ENCODE data around the gene EBLN2. TPM values are rescaled to one million over a fixed set of nuclear protein-coding genes. Genes with fewer than 3 reads are reported as not detected.

EBLN2 gene
- total RNA-seq, 2 donors from 2014 or later, result 3.1 to 4.0 TPM

GRCh38 chr3:73026111-73026759 lies 35.2 kb upstream of the EBLN2 start:
- Histone ChIP-seq H3K4me3 (no peak overlapping the region), H3K27me3 (no peaks in the 10 kb centered on the region), H3K9ac (ENCODE audit: low read depth in 2 of 2, low read length in 2 of 2) (no peak overlapping the region), H3K27ac (peak overlapping the region; percentile 42), H3K36me3 (no peaks in the 10 kb centered on the region), H3K4me1 (peaks cover 14% of the 10 kb centered on the region), H3K9me3 (no peaks in the 10 kb centered on the region)
- no peak for DNase-seq
- TF ChIP-seq CTCF (IDR thresholded peaks at IDR 0.05), result no peak
- intact Hi-C loops (cut with DNase I), result no loop called here

- no peaks in the 10 kb centered on the region for H3K36me3 ChIP-seq
- intact Hi-C loops (cut with DNase I), result no loop called here
- no peak for DNase-seq
- TF ChIP-seq CTCF (IDR thresholded peaks at IDR 0.05), result no peak
- no peaks in the 10 kb centered on the region for H3K9me3 ChIP-seq
- H3K27me3 ChIP-seq, result no peaks in the 10 kb centered on the region
- no peak overlapping the region for H3K4me3 ChIP-seq
- peak overlapping the region; percentile 42 for H3K27ac ChIP-seq
- peaks cover 14% of the 10 kb centered on the region for H3K4me1 ChIP-seq
- no peak overlapping the region for H3K9ac ChIP-seq (ENCODE audit: low read depth in 2 of 2, low read length in 2 of 2)
Observed at GRCh38 chr3:73026760-73027113, 34.7 kb upstream of the EBLN2 start.

GRCh38 chr3:73028803-73029202 lies 32.7 kb upstream of the EBLN2 start:
- DNase-seq, result no peak
- TF ChIP-seq CTCF (IDR thresholded peaks at IDR 0.05), result no peak
- H3K36me3 ChIP-seq, result no peaks in the 10 kb centered on the region
- H3K27ac ChIP-seq, result no peak overlapping the region
- peaks cover 20% of the 10 kb centered on the region for H3K4me1 ChIP-seq
- H3K9ac ChIP-seq (ENCODE audit: low read depth in 2 of 2, low read length in 2 of 2), result no peak overlapping the region
- H3K9me3 ChIP-seq, result no peaks in the 10 kb centered on the region
- intact Hi-C loops (cut with DNase I), result no loop called here
- H3K27me3 ChIP-seq, result no peaks in the 10 kb centered on the region
- no peak overlapping the region for H3K4me3 ChIP-seq

- Histone ChIP-seq H3K36me3 (no peaks in the 10 kb centered on the region), H3K9me3 (no peaks in the 10 kb centered on the region), H3K4me1 (peaks cover 21% of the 10 kb centered on the region), H3K27me3 (no peaks in the 10 kb centered on the region), H3K27ac (no peak overlapping the region), H3K4me3 (no peak overlapping the region), H3K9ac (ENCODE audit: low read depth in 2 of 2, low read length in 2 of 2) (no peak overlapping the region)
- no peak for TF ChIP-seq CTCF (IDR thresholded peaks at IDR 0.05)
- intact Hi-C loops (cut with DNase I), result no loop called here
- no peak for DNase-seq
Observed at GRCh38 chr3:73029321-73029796, 32.1 kb upstream of the EBLN2 start.

GRCh38 chr3:73030073-73030597 lies 31.3 kb upstream of the EBLN2 start:
- Histone ChIP-seq H3K9ac (ENCODE audit: low read depth in 2 of 2, low read length in 2 of 2) (no peak overlapping the region), H3K36me3 (no peaks in the 10 kb centered on the region), H3K27ac (no peak overlapping the region), H3K4me3 (no peak overlapping the region), H3K4me1 (peaks cover 15% of the 10 kb centered on the region), H3K9me3 (no peaks in the 10 kb centered on the region), H3K27me3 (no peaks in the 10 kb centered on the region)
- no peak for TF ChIP-seq CTCF (IDR thresholded peaks at IDR 0.05)
- no peak for DNase-seq
- intact Hi-C loops (cut with DNase I), result no loop called here
